ENCODE measurements around the gene LACRT. TPM values are rescaled to one million over a fixed set of nuclear protein-coding genes. Genes with fewer than 3 reads are reported as not detected.

LACRT gene
- total and polyA plus RNA-seq, 9 of the 15 experiments (the other 6 are each of a cell fraction or from before 2014, with no cell fraction given): not detected

DNA sequence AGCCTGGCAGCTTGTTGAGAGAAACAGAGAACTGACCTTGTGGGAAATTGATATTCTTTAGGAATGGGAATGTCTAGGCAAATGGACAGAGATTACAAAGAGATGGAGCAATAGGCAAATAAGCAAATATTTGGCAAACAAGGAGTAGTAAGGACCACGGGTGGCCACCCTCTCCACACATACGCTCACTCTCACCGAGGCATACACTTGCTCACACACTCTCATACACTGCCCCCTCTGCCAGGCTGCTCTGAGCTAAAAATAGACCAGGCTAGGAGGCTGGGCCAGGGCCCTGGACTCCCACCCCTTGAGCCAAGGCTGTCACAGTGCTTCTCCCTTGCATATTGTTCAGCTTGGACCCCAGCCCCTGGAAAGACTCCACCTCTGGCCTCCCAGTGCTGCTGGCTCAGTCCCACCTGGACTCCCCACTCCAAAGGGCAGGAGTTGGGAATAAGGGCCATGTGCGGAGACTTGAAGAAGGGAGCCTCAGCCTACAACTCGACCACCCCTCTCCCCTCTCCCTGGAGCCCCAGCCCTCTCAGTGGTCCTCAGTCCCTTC is 47.3 kb downstream of the LACRT start:
- no peak for FAIRE-seq
- H3K79me2 ChIP-seq (ENCODE audit: control insufficient read depth, insufficient read depth, low read length): no peaks in the 10 kb centered on the region
- POLR2A ChIA-PET: no interaction called here
- TF ChIP-seq SAFB (IDR thresholded peaks at IDR 0.05; ENCODE audit: borderline replicate concordance, low read depth, low read length): no peak
- no peak for TF ChIP-seq MEF2D (tag; conservative IDR thresholded peaks at IDR 0.05; ENCODE audit: low read depth)
- TF ChIP-seq ZNF280A (IDR thresholded peaks at IDR 0.05; ENCODE audit: low read depth, partially characterized antibody): no peak
- no peak for TF ChIP-seq ZNF277 (CRISPR knock-in tag; IDR thresholded peaks at IDR 0.05; ENCODE audit: borderline replicate concordance)
- TF ChIP-seq CBFA2T2 (conservative IDR thresholded peaks at IDR 0.05): no peak
- TF ChIP-seq CCNT2 (IDR thresholded peaks at IDR 0.05; ENCODE audit: borderline replicate concordance, extremely low read depth, insufficient read length, low read depth, low read length): no peak
- TF ChIP-seq SPI1 (IDR thresholded peaks at IDR 0.05; ENCODE audit: borderline replicate concordance, low read depth, low read length): no peak
- TF ChIP-seq FOXA1 (IDR thresholded peaks at IDR 0.05; ENCODE audit: borderline replicate concordance): no peak
- no peak for TF ChIP-seq ZNF609 (CRISPR knock-in tag; IDR thresholded peaks at IDR 0.05; ENCODE audit: borderline replicate concordance)
- TF ChIP-seq EP300 (IDR thresholded peaks at IDR 0.05; ENCODE audit: low read length): no peak

More for the DNA sequence above, 47.3 kb downstream of the LACRT start:
- H3K27me3 ChIP-seq (ENCODE audit: control insufficient read depth in 2 of 2, insufficient read depth in 2 of 2, low read length in 2 of 2): peaks cover 40 to 76% of the 10 kb centered on the region in 2 experiments
- H3K4me1 ChIP-seq (replicated peaks in 1 of 2; ENCODE audit: control insufficient read depth in 2 of 2, insufficient read depth in 2 of 2, low read length in 2 of 2): peaks cover 0 to 9% of the 10 kb centered on the region in 2 experiments; a peak in 1 of 5 replicates
- CTCF ChIA-PET (ENCODE audit: low intra/inter-chr PET ratio): no interaction called here
- DNase-seq (ENCODE audit: extremely low read depth in 1 of 4, low spot score in 3 of 4) (no peak), ATAC-seq (no peak)
- H2AFZ ChIP-seq (ENCODE audit: low read depth, low read length): no peak overlapping the region
- H3K4me3 ChIP-seq: no peak overlapping the region
- BruUV-seq (replicated peaks): no TSS peak
- intact Hi-C loops (cut with micrococcal nuclease): no loop called here
- WGBS (ENCODE audit: insufficient coverage, low coverage, missing lambda C conversion rate): 3% methylated on average over 5 of the region's 5 CpGs
- no peaks in the 10 kb centered on the region for H3K9me3 ChIP-seq (replicated peaks; ENCODE audit: control insufficient read depth, insufficient read depth, low read depth, low read length)
- no peaks in the 10 kb centered on the region for H3K36me3 ChIP-seq (ENCODE audit: control insufficient read depth, insufficient read depth, low read length)
- H3K9me1 ChIP-seq (ENCODE audit: control insufficient read depth, insufficient read depth, low read length): no peaks in the 10 kb centered on the region
- peaks cover 12% of the 10 kb centered on the region for H4K20me1 ChIP-seq (replicated peaks; ENCODE audit: control insufficient read depth, insufficient read depth, low read length)
- H3K27ac ChIP-seq (ENCODE audit: extremely low read depth, low read depth, low read length): no peak overlapping the region
- no peak overlapping the region for H3K9ac ChIP-seq (ENCODE audit: insufficient read depth in 1 of 2, low read depth in 2 of 2, low read length in 2 of 2)
- H3K4me2 ChIP-seq (ENCODE audit: insufficient read depth, low read length): no peak overlapping the region
- in situ Hi-C loops (cut with MboI): no loop called here

All from K562 (cell line).